Thymus (tissue), 11 donors: ENCODE results near the gene SELL. TPM values are rescaled to one million over a fixed set of nuclear protein-coding genes. Genes with fewer than 3 reads are reported as not detected.
"Not testable (repeated sequence)": the region's sequence is repeated elsewhere in the genome, so short reads cannot be mapped to it uniquely, and the experiment has no call there.

Experiments used
- DNase-seq, 9 donors: peaks; one replicate each; pipeline ENCODE4 v3.0.0-alpha.2; 2013; ENCODE audit warnings: low spot score in 9 of 9, low read depth in 6 of 9, missing footprints in 1 of 9
- H3K27ac ChIP-seq, 2 donors: one replicate each; pipeline ENCODE4 v1.5.1; 2013; ENCODE audit warnings: control low read depth in 1 of 2, low read depth in 1 of 2, low read length in 1 of 2, mild to moderate bottlenecking in 1 of 2, moderate library complexity in 1 of 2
- H3K27me3 ChIP-seq, 2 donors: one replicate each; pipeline ENCODE4 v1.5.1; 2013; ENCODE audit warnings: low read length in 1 of 2; ENCODE audit not compliant: control insufficient read depth in 2 of 2, insufficient read depth in 1 of 2
- H3K36me3 ChIP-seq, 2 donors: one replicate each; pipeline ENCODE4 v1.5.1; 2013; ENCODE audit warnings: low read length in 1 of 2, mild to moderate bottlenecking in 1 of 2, moderate library complexity in 1 of 2; ENCODE audit not compliant: control insufficient read depth in 2 of 2, insufficient read depth in 2 of 2
- H3K4me1 ChIP-seq, 2 donors: one replicate each; pipeline ENCODE4 v1.5.1; 2013; ENCODE audit warnings: low read length in 2 of 2; ENCODE audit not compliant: control insufficient read depth in 2 of 2, insufficient read depth in 2 of 2
- H3K4me3 ChIP-seq, 2 donors: one replicate each; pipeline ENCODE4 v1.5.1; 2013; ENCODE audit warnings: low read length in 2 of 2, control low read depth in 1 of 2, mild to moderate bottlenecking in 1 of 2
- H3K9me3 ChIP-seq, 2 donors: one replicate each; pipeline ENCODE4 v1.5.1; 2013; ENCODE audit warnings: low read length in 1 of 2, mild to moderate bottlenecking in 1 of 2; ENCODE audit not compliant: control insufficient read depth in 2 of 2, insufficient read depth in 1 of 2
- WGBS: extraction: QIAGEN DNeasy Blood & Tissue Kit; methylation state at CpG from one replicate; pipeline ENCODE4 v1.1.7; 2013; 5-methylcytosine and 5-hydroxymethylcytosine counted together
- polyA plus RNA-seq: library from polyadenylated mRNA; stranded (reverse); fragments of 200-250 nt; gene quantifications from one replicate; pipeline ENCODE4 v1.2.3, GENCODE V29; 2013
- total RNA-seq: library from RNA; stranded (reverse); fragments of 120-200 nt; gene quantifications from one replicate; pipeline ENCODE4 v1.2.4, GENCODE V29; 2013
- donor health status: healthy.

Gene SELL
- total and polyA plus RNA-seq, 2 donors = 73.0 to 136 TPM

- not testable (repeated sequence) for H3K4me1 ChIP-seq, H3K27me3 ChIP-seq, H3K27ac ChIP-seq, H3K4me3 ChIP-seq, H3K9me3 ChIP-seq, H3K36me3 ChIP-seq
- WGBS = 86% methylated on average over 2 of the region's 2 CpGs
- DNase-seq = peak in 1 of 9 donors; percentile 25
Observed at GRCh38 chr1:169667227-169667639, 44.2 kb downstream of the SELL start.

DNA sequence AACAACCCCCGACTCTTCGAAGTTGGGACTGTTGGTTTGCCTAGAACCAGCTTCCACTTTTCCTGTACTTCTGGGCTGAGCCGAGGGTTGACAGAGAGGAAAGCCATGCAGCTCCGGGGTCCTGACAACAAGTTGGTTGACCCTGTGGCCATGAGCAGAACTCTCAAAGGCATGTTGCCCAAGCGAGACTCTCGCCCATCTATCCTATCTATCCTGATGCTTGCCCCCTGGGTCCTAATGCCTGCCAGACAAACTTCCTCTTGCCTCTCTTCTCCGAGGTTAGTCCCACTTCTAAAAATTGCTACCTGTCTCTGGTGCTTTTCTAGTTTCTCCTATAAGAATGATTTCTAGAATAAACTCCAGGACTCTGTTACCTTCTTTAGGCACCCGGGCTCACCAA lies 48.7 kb downstream of the SELL start:
- not testable (repeated sequence) for H3K4me1 ChIP-seq, H3K36me3 ChIP-seq, H3K4me3 ChIP-seq, DNase-seq, H3K27me3 ChIP-seq, H3K27ac ChIP-seq, H3K9me3 ChIP-seq
- 91% methylated on average over 8 of the region's 8 CpGs for WGBS

DNA sequence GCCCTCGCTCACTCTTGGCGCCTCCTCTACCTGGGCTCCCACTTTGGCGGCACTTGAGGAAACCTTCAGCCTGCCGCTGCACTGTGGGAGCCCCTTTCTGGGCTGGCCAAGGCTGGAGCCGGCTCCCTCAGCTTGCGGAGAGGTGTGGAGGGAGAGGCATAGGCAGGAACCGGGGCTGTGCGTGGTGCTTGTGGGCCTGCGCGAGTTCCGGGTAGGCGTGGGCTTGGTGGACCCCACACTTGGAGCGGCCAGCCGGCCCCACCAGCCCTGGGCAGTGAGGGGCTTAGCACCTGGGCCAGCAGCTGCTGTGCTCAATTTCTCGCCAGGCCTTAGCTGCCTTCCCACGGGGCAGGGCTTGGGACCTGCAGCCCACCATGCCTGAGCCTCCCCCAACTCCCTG lies 50.4 kb downstream of the SELL start:
- H3K27me3 ChIP-seq, H3K9me3 ChIP-seq, H3K36me3 ChIP-seq, H3K4me3 ChIP-seq, H3K27ac ChIP-seq, H3K4me1 ChIP-seq, DNase-seq: not testable (repeated sequence)
- WGBS = 96% methylated on average over 16 of the region's 16 CpGs

DNA sequence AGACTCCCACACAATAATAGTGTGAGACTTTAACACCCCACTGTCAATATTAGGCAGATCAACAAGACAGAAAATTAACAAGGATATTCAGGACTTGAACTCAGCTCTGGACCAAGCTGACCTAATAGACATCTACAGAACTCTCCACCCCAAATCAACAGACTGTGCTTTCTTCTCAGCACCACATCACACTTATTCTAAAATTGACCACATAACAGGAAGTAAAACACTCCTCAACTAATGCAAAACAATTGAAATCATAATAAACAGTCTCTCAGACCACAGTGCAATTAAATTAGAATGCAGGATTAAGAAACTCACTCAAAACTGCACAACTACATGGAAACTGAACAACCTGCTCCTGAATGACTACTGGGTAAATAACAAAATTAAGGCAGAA lies 52.6 kb downstream of the SELL start:
- not testable (repeated sequence) for H3K9me3 ChIP-seq, H3K27ac ChIP-seq, H3K27me3 ChIP-seq, DNase-seq, H3K4me3 ChIP-seq, H3K36me3 ChIP-seq, H3K4me1 ChIP-seq

DNA sequence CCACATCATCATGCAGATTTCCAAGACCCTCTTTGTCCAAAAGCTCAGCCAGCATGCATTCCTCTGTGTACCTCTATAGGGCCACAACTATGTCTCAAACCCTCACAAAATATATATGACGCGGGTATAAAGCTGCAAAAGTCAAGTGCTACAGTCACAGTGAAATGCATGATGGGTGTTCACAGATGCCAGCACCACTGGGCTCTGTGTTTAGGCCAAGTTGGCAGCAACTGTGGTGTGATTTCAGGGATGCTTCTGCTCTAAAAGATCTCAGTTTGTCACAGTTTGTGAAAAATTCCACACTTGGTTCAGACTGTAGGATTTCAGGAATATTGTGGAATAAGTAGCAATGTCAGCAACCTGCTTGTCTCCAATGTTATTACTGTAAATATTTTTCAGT lies 57.5 kb downstream of the SELL start:
- Histone ChIP-seq H3K4me1 (peaks cover 1 to 14% of the 10 kb centered on the region in 2 donors), H3K27me3 (no peaks in the 10 kb centered on the region)
- WGBS = 98% methylated on average over 2 of the region's 2 CpGs

DNA sequence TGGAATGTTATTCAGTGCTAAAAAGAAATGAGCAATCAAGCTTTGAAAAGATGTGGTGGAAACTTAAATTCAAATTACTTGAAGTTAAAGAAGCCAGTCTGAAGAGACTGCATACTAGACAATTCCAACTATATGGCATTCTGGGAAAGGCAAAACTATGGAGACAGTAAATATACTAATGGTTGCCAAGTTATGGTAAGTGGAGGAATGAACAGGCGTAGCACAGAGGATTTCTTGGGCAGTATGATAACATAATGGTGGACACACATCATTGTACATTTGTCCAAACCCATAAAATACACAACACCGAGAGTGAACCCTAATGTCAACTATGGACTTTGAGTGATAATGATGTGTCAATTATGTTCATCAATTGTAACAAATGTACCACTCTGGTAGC lies 60.4 kb downstream of the SELL start:
- H3K9me3 ChIP-seq = no peaks in the 10 kb centered on the region
- H3K36me3 ChIP-seq = no peaks in the 10 kb centered on the region
- no peak overlapping the region for H3K4me3 ChIP-seq
- no peaks in the 10 kb centered on the region for H3K27me3 ChIP-seq
- H3K27ac ChIP-seq = no peak overlapping the region
- no peak for DNase-seq
- H3K4me1 ChIP-seq = peaks cover 5 to 18% of the 10 kb centered on the region in 2 donors
- WGBS = over 99% methylated on average over 2 of the region's 2 CpGs

More for the DNA sequence above, 57.5 kb downstream of the SELL start:
- Histone ChIP-seq H3K27ac (no peak overlapping the region), H3K36me3 (no peaks in the 10 kb centered on the region), H3K9me3 (peaks cover 0 to 4% of the 10 kb centered on the region in 2 donors), H3K4me3 (no peak overlapping the region)
- DNase-seq = no peak

- peaks cover 5 to 18% of the 10 kb centered on the region in 2 donors for H3K4me1 ChIP-seq
- WGBS = 93% methylated on average over 4 of the region's 4 CpGs
- no peaks in the 10 kb centered on the region for H3K9me3 ChIP-seq
- no peaks in the 10 kb centered on the region for H3K27me3 ChIP-seq
- peak in 2 of 9 donors; percentile 15 to 37 for DNase-seq
- no peak overlapping the region for H3K27ac ChIP-seq
- no peaks in the 10 kb centered on the region for H3K36me3 ChIP-seq
- H3K4me3 ChIP-seq = no peak overlapping the region
Observed at GRCh38 chr1:169650551-169650950, 60.9 kb downstream of the SELL start.

DNA sequence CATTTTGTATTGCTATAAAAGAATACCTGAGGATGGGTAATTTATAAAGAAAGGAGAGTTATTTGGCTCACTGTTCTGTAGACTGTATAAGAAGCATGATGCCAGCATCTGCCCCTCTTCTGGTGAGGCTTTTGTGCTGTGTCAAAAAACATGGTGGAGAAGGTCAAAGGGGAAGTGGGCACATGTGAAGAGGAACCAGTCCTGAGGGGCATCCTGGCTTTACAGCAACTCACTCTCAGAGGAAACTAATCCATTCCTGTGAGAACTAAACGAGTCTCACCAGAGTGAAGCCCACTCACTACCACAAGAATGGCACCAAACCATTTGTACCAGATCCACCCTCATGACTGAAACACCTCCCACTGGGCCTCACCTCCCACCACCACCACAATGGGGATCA lies 62.7 kb downstream of the SELL start:
- no peak overlapping the region for H3K4me3 ChIP-seq
- H3K36me3 ChIP-seq = no peaks in the 10 kb centered on the region
- DNase-seq = no peak
- H3K27me3 ChIP-seq = no peaks in the 10 kb centered on the region
- peak overlapping the region in 1 of 2 donors; percentile 32 for H3K27ac ChIP-seq
- 56% methylated on average over 1 of the region's 1 CpG for WGBS
- no peaks in the 10 kb centered on the region for H3K9me3 ChIP-seq
- H3K4me1 ChIP-seq = peaks cover 5 to 18% of the 10 kb centered on the region in 2 donors

DNA sequence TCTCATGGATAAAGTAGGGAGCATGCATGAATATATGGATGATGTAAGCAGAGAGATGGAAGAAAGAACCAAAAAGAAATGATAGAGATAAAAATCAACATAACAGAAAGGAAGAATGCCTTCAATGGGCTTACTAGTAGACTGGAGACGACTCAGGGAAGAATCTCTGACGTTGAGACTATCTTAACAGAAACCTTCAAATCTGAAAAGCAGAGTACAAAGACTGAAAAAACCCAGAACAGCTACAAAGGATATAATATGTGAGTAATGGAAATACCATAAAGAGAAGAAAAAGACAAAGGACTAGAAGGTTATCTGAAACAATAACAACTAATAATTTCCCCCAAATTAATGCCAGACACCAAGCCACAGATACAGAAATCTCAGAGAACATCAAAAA lies 63.2 kb downstream of the SELL start:
- WGBS = 77% methylated on average over 2 of the region's 2 CpGs

DNA sequence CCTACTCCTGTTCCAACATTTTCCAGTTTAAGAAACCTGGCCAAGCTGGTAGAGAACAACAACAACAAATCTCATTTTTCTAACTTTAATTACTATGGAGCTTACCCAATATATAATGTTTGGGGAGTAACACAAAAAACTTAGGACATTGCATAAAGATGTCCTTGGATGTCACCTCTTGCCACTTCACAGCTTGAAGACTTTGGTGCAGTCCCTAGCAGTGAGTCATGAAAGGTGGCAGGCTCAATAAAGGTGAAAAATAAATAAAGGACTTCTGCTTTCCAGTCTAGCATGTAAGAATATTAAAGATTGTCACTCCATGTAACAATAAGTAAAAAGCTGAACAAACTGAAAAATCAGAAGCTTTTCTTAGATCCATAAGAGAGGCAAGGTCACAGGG lies 63.9 kb downstream of the SELL start:
- Histone ChIP-seq H3K4me1 (peaks cover 5 to 18% of the 10 kb centered on the region in 2 donors), H3K27ac (no peak overlapping the region), H3K36me3 (no peaks in the 10 kb centered on the region)

More for the DNA sequence above, 63.2 kb downstream of the SELL start:
- Histone ChIP-seq H3K27me3 (no peaks in the 10 kb centered on the region), H3K36me3 (no peaks in the 10 kb centered on the region), H3K9me3 (no peaks in the 10 kb centered on the region), H3K4me3 (no peak overlapping the region), H3K27ac (no peak overlapping the region), H3K4me1 (peaks cover 5 to 18% of the 10 kb centered on the region in 2 donors)
- no peak for DNase-seq

More for the DNA sequence above, 63.9 kb downstream of the SELL start:
- DNase-seq = no peak
- H3K9me3 ChIP-seq = no peaks in the 10 kb centered on the region
- H3K4me3 ChIP-seq = no peak overlapping the region
- no peaks in the 10 kb centered on the region for H3K27me3 ChIP-seq
